ENCODE data around the gene CCM2. TPM values are rescaled to one million over a fixed set of nuclear protein-coding genes. Genes with fewer than 3 reads are reported as not detected.

CCM2 gene
- polyA plus RNA-seq, 2 of the 4 experiments (the other 2 are of a cell fraction): 18.9 to 34.6 TPM

DNA sequence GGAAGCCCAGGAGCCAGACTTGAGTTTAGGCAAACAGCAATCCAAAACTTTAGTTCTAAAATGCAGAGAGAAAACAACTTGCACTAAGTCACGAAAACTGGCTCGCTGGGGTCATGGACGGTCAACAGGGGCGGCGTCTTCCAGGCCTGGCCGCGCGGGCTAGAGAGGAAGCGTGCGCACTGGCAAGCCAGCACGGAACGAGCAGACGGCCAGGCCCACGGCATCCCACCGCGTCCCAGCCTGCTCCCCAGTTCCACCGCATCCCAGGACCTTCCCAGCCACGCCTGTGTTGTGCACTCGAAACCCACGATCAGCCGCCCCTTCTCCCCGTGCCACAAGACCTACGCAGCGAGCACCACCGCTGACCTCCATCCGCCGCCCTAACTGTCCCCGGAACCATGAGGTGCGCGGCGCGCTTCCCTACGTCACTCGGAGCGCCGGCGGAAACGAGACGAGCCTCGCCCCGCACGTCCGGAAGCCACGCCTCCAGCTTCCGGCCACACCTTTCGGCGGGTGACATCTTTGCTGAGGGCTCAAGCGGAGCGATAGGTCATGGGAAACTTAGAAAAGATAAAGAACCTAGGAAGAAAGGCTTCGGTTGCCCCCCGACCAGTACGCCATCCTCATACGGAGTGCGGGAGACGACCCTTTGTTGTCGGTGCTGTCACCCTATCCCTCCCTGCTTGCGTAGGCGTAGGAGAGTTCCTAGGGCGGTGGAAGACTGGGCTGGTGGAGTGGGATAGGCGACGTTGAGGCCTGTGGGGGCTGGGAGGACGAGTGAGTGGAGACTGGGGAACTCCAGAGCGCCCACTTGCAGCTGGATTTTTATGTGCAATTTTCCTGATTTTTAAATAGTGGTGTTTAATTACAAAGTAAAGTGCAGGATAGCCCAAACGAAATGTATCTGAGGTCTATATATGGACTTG, 111.6 kb downstream of the CCM2 start, which contains the start of gene TBRG4 (continued):
- TF ChIP-seq, protein P1, sequence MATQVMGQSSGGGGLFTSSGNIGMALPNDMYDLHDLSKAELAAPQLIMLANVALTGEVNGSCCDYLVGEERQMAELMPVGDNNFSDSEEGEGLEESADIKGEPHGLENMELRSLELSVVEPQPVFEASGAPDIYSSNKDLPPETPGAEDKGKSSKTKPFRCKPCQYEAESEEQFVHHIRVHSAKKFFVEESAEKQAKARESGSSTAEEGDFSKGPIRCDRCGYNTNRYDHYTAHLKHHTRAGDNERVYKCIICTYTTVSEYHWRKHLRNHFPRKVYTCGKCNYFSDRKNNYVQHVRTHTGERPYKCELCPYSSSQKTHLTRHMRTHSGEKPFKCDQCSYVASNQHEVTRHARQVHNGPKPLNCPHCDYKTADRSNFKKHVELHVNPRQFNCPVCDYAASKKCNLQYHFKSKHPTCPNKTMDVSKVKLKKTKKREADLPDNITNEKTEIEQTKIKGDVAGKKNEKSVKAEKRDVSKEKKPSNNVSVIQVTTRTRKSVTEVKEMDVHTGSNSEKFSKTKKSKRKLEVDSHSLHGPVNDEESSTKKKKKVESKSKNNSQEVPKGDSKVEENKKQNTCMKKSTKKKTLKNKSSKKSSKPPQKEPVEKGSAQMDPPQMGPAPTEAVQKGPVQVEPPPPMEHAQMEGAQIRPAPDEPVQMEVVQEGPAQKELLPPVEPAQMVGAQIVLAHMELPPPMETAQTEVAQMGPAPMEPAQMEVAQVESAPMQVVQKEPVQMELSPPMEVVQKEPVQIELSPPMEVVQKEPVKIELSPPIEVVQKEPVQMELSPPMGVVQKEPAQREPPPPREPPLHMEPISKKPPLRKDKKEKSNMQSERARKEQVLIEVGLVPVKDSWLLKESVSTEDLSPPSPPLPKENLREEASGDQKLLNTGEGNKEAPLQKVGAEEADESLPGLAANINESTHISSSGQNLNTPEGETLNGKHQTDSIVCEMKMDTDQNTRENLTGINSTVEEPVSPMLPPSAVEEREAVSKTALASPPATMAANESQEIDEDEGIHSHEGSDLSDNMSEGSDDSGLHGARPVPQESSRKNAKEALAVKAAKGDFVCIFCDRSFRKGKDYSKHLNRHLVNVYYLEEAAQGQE (IDR thresholded peaks at IDR 0.05): no peak; the same call in none of the 2 replicates
- TF ChIP-seq SREBF2 (IDR thresholded peaks at IDR 0.05) (no peak), EHMT2 (IDR thresholded peaks at IDR 0.05; ENCODE audit: low read depth) (no peak), CHD2 (IDR thresholded peaks at IDR 0.05; ENCODE audit: low read length, partially characterized antibody) (peak; percentile 57), ZC3H11A (IDR thresholded peaks at IDR 0.05) (peak; percentile 8; the same call in 1 of the 2 replicates), ESRRA (IDR thresholded peaks at IDR 0.05; ENCODE audit: borderline replicate concordance, low read length) (no peak), PHF8 (IDR thresholded peaks at IDR 0.05; ENCODE audit: borderline replicate concordance, low read depth) (peak; percentile 91), RAD21 (conservative IDR thresholded peaks at IDR 0.05 in 1 of 2, IDR thresholded peaks at IDR 0.05 in 1 of 2) (peak in 1 of 2 experiments; percentile 23; a peak in 3 of 5 replicates), FOXS1 (CRISPR knock-in tag; IDR thresholded peaks at IDR 0.05) (no peak), EP300 (IDR thresholded peaks at IDR 0.05) (no peak), KDM5A (IDR thresholded peaks at IDR 0.05) (peak; percentile 85), KDM1A (IDR thresholded peaks at IDR 0.05; ENCODE audit: low read depth) (no peak), HEYL (CRISPR knock-in tag; IDR thresholded peaks at IDR 0.05) (no peak), CBX2 (IDR thresholded peaks at IDR 0.05; ENCODE audit: borderline replicate concordance, low read depth) (no peak), HOXA7 (CRISPR knock-in tag; IDR thresholded peaks at IDR 0.05) (peak; percentile 87), EHF (CRISPR knock-in tag; IDR thresholded peaks at IDR 0.05) (0 out of 2 replicates have a peak, but pooled peaks have one; percentile 4), HOXB13 (CRISPR knock-in tag; IDR thresholded peaks at IDR 0.05; ENCODE audit: low read depth) (no peak), FOSB (CRISPR knock-in tag; IDR thresholded peaks at IDR 0.05) (peak; percentile 85), HDAC2 (IDR thresholded peaks at IDR 0.05) (no peak), NPAS2 (CRISPR knock-in tag; IDR thresholded peaks at IDR 0.05; ENCODE audit: borderline replicate concordance) (no peak), POLR2A (IDR thresholded peaks at IDR 0.05; ENCODE audit: low read length) (peak; percentile 94), GATA3 (IDR thresholded peaks at IDR 0.05; ENCODE audit: borderline replicate concordance) (no peak), POLR2AphosphoS2 (conservative IDR thresholded peaks at IDR 0.05; ENCODE audit: low read length) (no peak)
- TF ChIP-seq, protein P2, sequence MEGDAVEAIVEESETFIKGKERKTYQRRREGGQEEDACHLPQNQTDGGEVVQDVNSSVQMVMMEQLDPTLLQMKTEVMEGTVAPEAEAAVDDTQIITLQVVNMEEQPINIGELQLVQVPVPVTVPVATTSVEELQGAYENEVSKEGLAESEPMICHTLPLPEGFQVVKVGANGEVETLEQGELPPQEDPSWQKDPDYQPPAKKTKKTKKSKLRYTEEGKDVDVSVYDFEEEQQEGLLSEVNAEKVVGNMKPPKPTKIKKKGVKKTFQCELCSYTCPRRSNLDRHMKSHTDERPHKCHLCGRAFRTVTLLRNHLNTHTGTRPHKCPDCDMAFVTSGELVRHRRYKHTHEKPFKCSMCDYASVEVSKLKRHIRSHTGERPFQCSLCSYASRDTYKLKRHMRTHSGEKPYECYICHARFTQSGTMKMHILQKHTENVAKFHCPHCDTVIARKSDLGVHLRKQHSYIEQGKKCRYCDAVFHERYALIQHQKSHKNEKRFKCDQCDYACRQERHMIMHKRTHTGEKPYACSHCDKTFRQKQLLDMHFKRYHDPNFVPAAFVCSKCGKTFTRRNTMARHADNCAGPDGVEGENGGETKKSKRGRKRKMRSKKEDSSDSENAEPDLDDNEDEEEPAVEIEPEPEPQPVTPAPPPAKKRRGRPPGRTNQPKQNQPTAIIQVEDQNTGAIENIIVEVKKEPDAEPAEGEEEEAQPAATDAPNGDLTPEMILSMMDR (IDR thresholded peaks at IDR 0.05): peak; percentile 61
- TF ChIP-seq, protein P3, sequence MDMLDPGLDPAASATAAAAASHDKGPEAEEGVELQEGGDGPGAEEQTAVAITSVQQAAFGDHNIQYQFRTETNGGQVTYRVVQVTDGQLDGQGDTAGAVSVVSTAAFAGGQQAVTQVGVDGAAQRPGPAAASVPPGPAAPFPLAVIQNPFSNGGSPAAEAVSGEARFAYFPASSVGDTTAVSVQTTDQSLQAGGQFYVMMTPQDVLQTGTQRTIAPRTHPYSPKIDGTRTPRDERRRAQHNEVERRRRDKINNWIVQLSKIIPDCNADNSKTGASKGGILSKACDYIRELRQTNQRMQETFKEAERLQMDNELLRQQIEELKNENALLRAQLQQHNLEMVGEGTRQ (IDR thresholded peaks at IDR 0.05): peak; percentile 33; the same call in 1 of the 2 replicates
- TF ChIP-seq, protein P4, sequence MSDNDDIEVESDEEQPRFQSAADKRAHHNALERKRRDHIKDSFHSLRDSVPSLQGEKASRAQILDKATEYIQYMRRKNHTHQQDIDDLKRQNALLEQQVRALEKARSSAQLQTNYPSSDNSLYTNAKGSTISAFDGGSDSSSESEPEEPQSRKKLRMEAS (IDR thresholded peaks at IDR 0.05): peak; percentile 99
- TF ChIP-seq, protein P5, sequence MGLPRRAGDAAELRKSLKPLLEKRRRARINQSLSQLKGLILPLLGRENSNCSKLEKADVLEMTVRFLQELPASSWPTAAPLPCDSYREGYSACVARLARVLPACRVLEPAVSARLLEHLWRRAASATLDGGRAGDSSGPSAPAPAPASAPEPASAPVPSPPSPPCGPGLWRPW (IDR thresholded peaks at IDR 0.05): no peak
- TF ChIP-seq, protein P6, sequence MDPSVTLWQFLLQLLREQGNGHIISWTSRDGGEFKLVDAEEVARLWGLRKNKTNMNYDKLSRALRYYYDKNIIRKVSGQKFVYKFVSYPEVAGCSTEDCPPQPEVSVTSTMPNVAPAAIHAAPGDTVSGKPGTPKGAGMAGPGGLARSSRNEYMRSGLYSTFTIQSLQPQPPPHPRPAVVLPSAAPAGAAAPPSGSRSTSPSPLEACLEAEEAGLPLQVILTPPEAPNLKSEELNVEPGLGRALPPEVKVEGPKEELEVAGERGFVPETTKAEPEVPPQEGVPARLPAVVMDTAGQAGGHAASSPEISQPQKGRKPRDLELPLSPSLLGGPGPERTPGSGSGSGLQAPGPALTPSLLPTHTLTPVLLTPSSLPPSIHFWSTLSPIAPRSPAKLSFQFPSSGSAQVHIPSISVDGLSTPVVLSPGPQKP (IDR thresholded peaks at IDR 0.05; ENCODE audit: low read depth, low read length): peak; percentile 62; the same call in 1 of the 2 replicates

All from A549 (cell line).